Measurements from ENCODE around the gene DSP.

The DSP gene

GRCh38 chr6:7540595-7540994, 876 bp upstream of the DSP start:
- FAIRE-seq, result no peak

- no peak for FAIRE-seq
Observed at GRCh38 chr6:7542065-7542873, 798 bp downstream of the DSP start.

GRCh38 chr6:7542874-7543624, 1.6 kb downstream of the DSP start:
- FAIRE-seq, result no peak

GRCh38 chr6:7543789-7544424, 2.4 kb downstream of the DSP start:
- no peak for FAIRE-seq

DNA sequence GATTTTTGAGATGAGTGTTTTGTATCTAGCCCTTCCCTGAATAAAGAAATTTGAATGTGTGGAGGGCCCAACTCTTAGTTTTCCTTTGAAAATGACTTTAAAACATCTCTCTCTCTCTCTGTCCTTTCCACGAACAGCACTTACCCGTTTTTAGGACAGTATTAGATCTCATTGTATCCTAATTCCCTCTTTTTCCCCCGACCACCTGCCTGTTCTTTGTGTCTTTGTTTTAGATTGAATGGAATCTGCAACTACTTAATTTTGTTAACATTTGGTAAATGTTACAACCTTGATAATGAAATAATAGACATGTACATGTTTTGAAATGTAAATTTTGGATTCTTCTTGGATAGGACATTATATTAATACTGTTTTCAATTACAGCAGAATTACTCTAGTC, 3.1 kb downstream of the DSP start:
- no peak for FAIRE-seq

GRCh38 chr6:7545316-7546019, 4.0 kb downstream of the DSP start:
- FAIRE-seq, result no peak

DNA sequence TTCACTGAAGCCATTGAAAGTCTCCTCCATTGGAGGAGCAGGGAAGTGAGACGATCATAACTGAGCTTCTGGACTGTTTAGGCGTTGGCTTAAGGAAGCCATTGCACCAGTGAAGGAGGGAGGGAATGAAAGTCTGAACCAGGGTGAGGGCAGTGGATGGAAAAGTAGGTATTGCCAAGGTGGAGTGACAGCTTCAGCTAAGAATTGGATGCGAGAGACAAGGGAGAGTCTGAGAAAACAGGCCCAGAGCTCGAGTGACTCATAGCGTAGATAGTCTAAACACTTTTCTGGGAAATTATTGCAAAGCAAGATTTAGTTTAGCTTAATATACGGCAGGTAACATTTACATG, 4.5 kb downstream of the DSP start:
- no peak for FAIRE-seq

GRCh38 chr6:7546383-7546782, 4.9 kb downstream of the DSP start:
- FAIRE-seq, result no peak

GRCh38 chr6:7546896-7547295, 5.4 kb downstream of the DSP start:
- FAIRE-seq, result no peak

DNA sequence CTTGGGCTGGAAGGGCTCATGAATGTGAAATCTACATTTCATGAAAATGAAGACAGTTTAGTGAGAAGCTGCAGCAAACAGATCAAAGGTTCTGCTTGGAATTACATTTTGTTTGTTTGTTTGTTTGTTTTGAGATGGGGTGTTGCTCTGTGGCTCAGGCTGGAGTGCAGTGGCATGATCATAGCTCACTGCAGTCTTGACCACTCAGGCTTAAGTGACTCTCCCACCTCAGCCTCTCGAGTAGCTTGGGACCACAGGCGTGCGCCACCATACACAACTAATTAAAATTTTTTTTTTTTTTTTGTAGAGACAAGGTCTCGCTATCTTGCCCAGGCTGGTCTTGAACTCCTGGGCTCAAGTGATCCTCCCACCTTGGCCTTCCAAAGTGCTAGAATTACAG, 5.8 kb downstream of the DSP start:
- no peak for FAIRE-seq

DNA sequence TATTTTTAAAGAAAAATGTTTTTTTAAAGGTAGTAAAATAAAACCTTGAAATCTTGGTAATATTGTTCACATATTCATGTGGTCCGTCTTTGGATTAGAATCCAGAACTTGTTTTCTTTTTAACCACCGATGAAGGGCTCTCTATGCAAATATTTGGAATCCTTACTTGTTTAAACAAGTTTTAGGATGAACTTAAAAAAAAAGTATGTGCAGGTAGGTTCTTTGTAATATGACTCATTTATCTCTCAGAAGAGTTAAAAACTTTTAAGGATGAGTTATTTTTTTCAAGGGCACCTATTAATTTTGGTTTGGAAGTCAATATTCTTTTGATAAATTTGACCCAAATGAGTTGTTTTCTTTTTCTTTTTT, 8.9 kb downstream of the DSP start:
- no peak for FAIRE-seq

- FAIRE-seq, result no peak
Observed at GRCh38 chr6:7554533-7555275, 13.2 kb downstream of the DSP start.

- FAIRE-seq, result no peak
Observed at GRCh38 chr6:7555671-7556070, 14.2 kb downstream of the DSP start.

GRCh38 chr6:7556394-7557106, 15.1 kb downstream of the DSP start:
- FAIRE-seq, result no peak

- FAIRE-seq, result no peak
Observed at GRCh38 chr6:7557652-7558051, 16.2 kb downstream of the DSP start.

DNA sequence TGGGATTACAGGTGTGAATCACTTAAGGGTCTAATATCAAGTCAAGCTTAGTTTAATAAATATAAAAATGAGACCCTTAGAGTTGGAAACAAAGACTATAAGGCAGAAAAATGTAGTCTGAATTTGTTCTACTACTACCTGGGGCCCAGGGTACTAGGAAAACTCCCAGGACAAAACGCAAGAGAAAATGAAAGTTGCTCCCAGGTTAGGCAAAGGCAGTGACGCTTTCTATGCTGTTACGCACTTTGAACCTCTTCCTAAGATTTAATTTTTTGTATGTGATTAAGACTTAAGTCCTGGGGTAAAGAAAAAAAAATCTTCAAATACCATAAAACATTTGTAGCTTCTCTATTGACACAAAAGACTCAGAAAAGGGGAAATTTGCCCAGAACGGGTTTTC, 17.3 kb downstream of the DSP start:
- no peak for FAIRE-seq

GRCh38 chr6:7559196-7559595, 17.7 kb downstream of the DSP start:
- no peak for FAIRE-seq

GRCh38 chr6:7559651-7560385, 18.3 kb downstream of the DSP start:
- FAIRE-seq, result no peak

GRCh38 chr6:7561153-7561964, 19.9 kb downstream of the DSP start:
- FAIRE-seq, result no peak

- no peak for FAIRE-seq
Observed at GRCh38 chr6:7562769-7563168, 21.3 kb downstream of the DSP start.
